ENCODE data around the gene VIT.

Gene VIT

GRCh38 chr2:36667931-36668330 lies 28.6 kb upstream of the VIT start:
- peak; percentile 22 for DNase-seq (ENCODE audit: low read depth)
- no peak for TF ChIP-seq CTCF (conservative IDR thresholded peaks at IDR 0.05; ENCODE audit: low read depth, low read length)
- H3K4me3 ChIP-seq (ENCODE audit: low read depth, low read length): no peak overlapping the region

- peak; percentile 65 for DNase-seq (ENCODE audit: low read depth)
- no peak overlapping the region for H3K4me3 ChIP-seq (ENCODE audit: low read depth, low read length)
- no peak for TF ChIP-seq CTCF (conservative IDR thresholded peaks at IDR 0.05; ENCODE audit: low read depth, low read length)
Observed at GRCh38 chr2:36670881-36671595, 25.5 kb upstream of the VIT start.

- no peak for TF ChIP-seq CTCF (conservative IDR thresholded peaks at IDR 0.05; ENCODE audit: low read depth, low read length)
- DNase-seq (ENCODE audit: low read depth): no peak
- H3K4me3 ChIP-seq (ENCODE audit: low read depth, low read length): no peak overlapping the region
Observed at GRCh38 chr2:36671731-36672130, 24.8 kb upstream of the VIT start.

GRCh38 chr2:36672199-36672598 lies 24.3 kb upstream of the VIT start:
- H3K4me3 ChIP-seq (ENCODE audit: low read depth, low read length): no peak overlapping the region
- peak; percentile 77 for DNase-seq (ENCODE audit: low read depth)
- TF ChIP-seq CTCF (conservative IDR thresholded peaks at IDR 0.05; ENCODE audit: low read depth, low read length): peak; percentile 78

- no peak overlapping the region for H3K4me3 ChIP-seq (ENCODE audit: low read depth, low read length)
- TF ChIP-seq CTCF (conservative IDR thresholded peaks at IDR 0.05; ENCODE audit: low read depth, low read length): no peak
- no peak for DNase-seq (ENCODE audit: low read depth)
Observed at GRCh38 chr2:36675579-36676282, 20.8 kb upstream of the VIT start.

- DNase-seq (ENCODE audit: low read depth): no peak
- H3K4me3 ChIP-seq (ENCODE audit: low read depth, low read length): no peak overlapping the region
- no peak for TF ChIP-seq CTCF (conservative IDR thresholded peaks at IDR 0.05; ENCODE audit: low read depth, low read length)
Observed at GRCh38 chr2:36676364-36676763, 20.1 kb upstream of the VIT start.

- H3K4me3 ChIP-seq (ENCODE audit: low read depth, low read length): no peak overlapping the region
- TF ChIP-seq CTCF (conservative IDR thresholded peaks at IDR 0.05; ENCODE audit: low read depth, low read length): no peak
- DNase-seq (ENCODE audit: low read depth): peak; percentile 38
Observed at GRCh38 chr2:36677386-36677785, 19.1 kb upstream of the VIT start.
